ENCODE results near the gene ADARB1.

Gene ADARB1

DNA sequence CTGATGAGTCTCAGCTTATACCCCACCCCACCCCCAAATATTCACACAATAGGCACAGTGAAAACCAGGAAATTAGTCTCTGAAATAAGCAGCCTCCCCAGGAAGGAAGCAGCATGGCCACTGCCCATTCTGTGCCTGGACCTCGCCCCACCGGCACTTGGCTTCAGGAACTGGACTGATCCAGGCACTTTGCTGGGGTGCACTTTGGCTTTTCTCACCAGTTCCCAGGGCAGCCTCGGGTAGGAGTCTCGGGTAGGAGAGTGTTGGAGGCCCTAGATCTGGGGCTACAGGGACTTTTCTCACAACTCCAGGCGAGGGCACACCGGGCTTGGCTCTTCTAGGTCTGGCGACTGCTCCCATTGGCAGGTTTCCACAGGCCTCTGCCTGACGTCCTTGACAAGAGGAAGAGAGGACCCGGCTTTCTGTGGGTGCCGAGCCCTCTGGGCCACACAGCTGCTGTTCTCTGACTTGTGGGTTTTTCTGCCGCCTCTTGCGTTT is 18.7 kb downstream of the ADARB1 start:
- H3K27ac ChIP-seq (ENCODE audit: low read depth, low read length), result no peak overlapping the region
- H3K79me2 ChIP-seq (ENCODE audit: insufficient read depth, low read length), result no peaks in the 10 kb centered on the region
- no peak overlapping the region for H3K4me2 ChIP-seq (ENCODE audit: low read depth, low read length, poor library complexity, severe bottlenecking)
- H3K4me3 ChIP-seq (ENCODE audit: insufficient read depth, low read length, poor library complexity, severe bottlenecking), result no peak overlapping the region
- H3K27me3 ChIP-seq (ENCODE audit: low read length), result no peaks in the 10 kb centered on the region
- H2AFZ ChIP-seq (ENCODE audit: low read depth, low read length, severe bottlenecking), result no peak overlapping the region
- no peaks in the 10 kb centered on the region for H3K36me3 ChIP-seq (ENCODE audit: low read length)
- no peaks in the 10 kb centered on the region; the same call in 1 of the 2 replicates for H4K20me1 ChIP-seq (ENCODE audit: low read depth, low read length)
- H3K9me3 ChIP-seq (ENCODE audit: insufficient read depth, low read length), result no peaks in the 10 kb centered on the region
- TF ChIP-seq, protein P1, sequence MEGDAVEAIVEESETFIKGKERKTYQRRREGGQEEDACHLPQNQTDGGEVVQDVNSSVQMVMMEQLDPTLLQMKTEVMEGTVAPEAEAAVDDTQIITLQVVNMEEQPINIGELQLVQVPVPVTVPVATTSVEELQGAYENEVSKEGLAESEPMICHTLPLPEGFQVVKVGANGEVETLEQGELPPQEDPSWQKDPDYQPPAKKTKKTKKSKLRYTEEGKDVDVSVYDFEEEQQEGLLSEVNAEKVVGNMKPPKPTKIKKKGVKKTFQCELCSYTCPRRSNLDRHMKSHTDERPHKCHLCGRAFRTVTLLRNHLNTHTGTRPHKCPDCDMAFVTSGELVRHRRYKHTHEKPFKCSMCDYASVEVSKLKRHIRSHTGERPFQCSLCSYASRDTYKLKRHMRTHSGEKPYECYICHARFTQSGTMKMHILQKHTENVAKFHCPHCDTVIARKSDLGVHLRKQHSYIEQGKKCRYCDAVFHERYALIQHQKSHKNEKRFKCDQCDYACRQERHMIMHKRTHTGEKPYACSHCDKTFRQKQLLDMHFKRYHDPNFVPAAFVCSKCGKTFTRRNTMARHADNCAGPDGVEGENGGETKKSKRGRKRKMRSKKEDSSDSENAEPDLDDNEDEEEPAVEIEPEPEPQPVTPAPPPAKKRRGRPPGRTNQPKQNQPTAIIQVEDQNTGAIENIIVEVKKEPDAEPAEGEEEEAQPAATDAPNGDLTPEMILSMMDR (IDR thresholded peaks at IDR 0.05; ENCODE audit: insufficient read depth, low read length, poor library complexity, severe bottlenecking), result no peak
- TF ChIP-seq EZH2phosphoT487 (conservative IDR thresholded peaks at IDR 0.05; ENCODE audit: low read length), result no peak
- no peaks in the 10 kb centered on the region for H3K9me2 ChIP-seq (replicated peaks; ENCODE audit: insufficient read depth, low read length)
- H3F3A ChIP-seq (ENCODE audit: insufficient read depth), result no peaks in the 10 kb centered on the region
- no peak overlapping the region for H3K9ac ChIP-seq (ENCODE audit: low read length)

DNA sequence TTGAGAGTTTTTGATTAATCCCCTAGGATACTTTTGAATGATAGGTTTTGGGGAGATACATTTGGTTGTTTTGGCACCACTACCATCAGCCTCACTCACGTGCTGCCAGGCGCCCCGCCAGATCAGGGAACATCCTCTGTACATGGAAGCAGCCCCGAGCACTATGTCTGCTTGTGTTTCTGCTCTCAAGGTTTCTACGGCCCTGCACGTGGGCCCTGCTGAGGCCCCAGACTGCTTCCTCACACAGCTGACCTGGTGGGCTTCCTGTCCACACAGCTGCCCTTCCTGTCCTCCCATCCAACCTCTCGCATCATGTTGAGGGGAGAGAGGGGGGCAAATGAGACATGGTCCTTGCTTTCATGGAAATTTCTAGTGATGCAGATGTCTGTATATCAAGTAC is 20.0 kb downstream of the ADARB1 start:
- no peaks in the 10 kb centered on the region for H3K9me2 ChIP-seq (replicated peaks; ENCODE audit: insufficient read depth, low read length)
- H3F3A ChIP-seq (ENCODE audit: insufficient read depth), result no peaks in the 10 kb centered on the region
- H3K9me3 ChIP-seq (ENCODE audit: insufficient read depth, low read length), result no peaks in the 10 kb centered on the region
- no peaks in the 10 kb centered on the region for H3K79me2 ChIP-seq (ENCODE audit: insufficient read depth, low read length)
- no peak overlapping the region for H3K4me3 ChIP-seq (ENCODE audit: insufficient read depth, low read length, poor library complexity, severe bottlenecking)
- H3K9ac ChIP-seq (ENCODE audit: low read length), result no peak overlapping the region
- no peaks in the 10 kb centered on the region; the same call in 1 of the 2 replicates for H4K20me1 ChIP-seq (ENCODE audit: low read depth, low read length)
- no peak overlapping the region for H2AFZ ChIP-seq (ENCODE audit: low read depth, low read length, severe bottlenecking)
- H3K36me3 ChIP-seq (ENCODE audit: low read length), result no peaks in the 10 kb centered on the region
- no peaks in the 10 kb centered on the region for H3K27me3 ChIP-seq (ENCODE audit: low read length)
- H3K27ac ChIP-seq (ENCODE audit: low read depth, low read length), result no peak overlapping the region
- TF ChIP-seq EZH2phosphoT487 (conservative IDR thresholded peaks at IDR 0.05; ENCODE audit: low read length), result no peak
- TF ChIP-seq, protein P1 (IDR thresholded peaks at IDR 0.05; ENCODE audit: insufficient read depth, low read length, poor library complexity, severe bottlenecking), result no peak
- H3K4me2 ChIP-seq (ENCODE audit: low read depth, low read length, poor library complexity, severe bottlenecking), result no peak overlapping the region

DNA sequence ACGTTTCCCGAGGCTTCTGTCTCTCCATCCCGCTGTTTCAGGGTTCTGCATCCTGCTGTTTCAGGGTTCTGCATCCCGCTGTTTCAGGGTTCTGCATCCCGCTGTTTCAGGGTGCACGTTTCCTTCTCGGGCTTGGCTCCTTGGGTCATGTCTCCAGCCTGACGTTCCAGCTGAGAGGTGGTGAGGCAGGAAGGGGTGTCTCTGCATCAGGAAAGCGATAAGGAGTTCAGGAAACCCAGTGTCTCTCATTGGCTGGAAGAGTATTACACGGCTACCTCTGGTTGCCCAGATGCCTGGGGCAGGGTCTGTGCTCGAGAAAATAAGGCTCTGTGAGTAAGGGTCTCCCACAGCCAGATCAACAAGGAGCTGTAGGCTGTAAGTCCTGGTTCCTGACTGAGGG is 21.1 kb downstream of the ADARB1 start:
- H3K4me2 ChIP-seq (ENCODE audit: low read depth, low read length, poor library complexity, severe bottlenecking), result no peak overlapping the region
- H3K9ac ChIP-seq (ENCODE audit: low read length), result no peak overlapping the region
- H3K9me2 ChIP-seq (replicated peaks; ENCODE audit: insufficient read depth, low read length), result no peaks in the 10 kb centered on the region
- no peak overlapping the region for H3K4me3 ChIP-seq (ENCODE audit: insufficient read depth, low read length, poor library complexity, severe bottlenecking)
- no peak overlapping the region for H3K27ac ChIP-seq (ENCODE audit: low read depth, low read length)
- H3F3A ChIP-seq (ENCODE audit: insufficient read depth), result no peaks in the 10 kb centered on the region
- no peaks in the 10 kb centered on the region for H3K79me2 ChIP-seq (ENCODE audit: insufficient read depth, low read length)
- H3K27me3 ChIP-seq (ENCODE audit: low read length), result no peaks in the 10 kb centered on the region
- no peaks in the 10 kb centered on the region; the same call in 1 of the 2 replicates for H4K20me1 ChIP-seq (ENCODE audit: low read depth, low read length)
- no peak overlapping the region for H2AFZ ChIP-seq (ENCODE audit: low read depth, low read length, severe bottlenecking)
- TF ChIP-seq, protein P1 (IDR thresholded peaks at IDR 0.05; ENCODE audit: insufficient read depth, low read length, poor library complexity, severe bottlenecking), result no peak
- TF ChIP-seq EZH2phosphoT487 (conservative IDR thresholded peaks at IDR 0.05; ENCODE audit: low read length), result no peak
- no peaks in the 10 kb centered on the region for H3K36me3 ChIP-seq (ENCODE audit: low read length)
- H3K9me3 ChIP-seq (ENCODE audit: insufficient read depth, low read length), result no peaks in the 10 kb centered on the region

Data from SU-DHL-6 (cell line).